GM19240 (cell line): ENCODE measurements around the gene EFL1.
"Not testable (repeated sequence)": the region's sequence is repeated elsewhere in the genome, so short reads cannot be mapped to it uniquely, and the experiment has no call there.

Experiments used
- DNase-seq: peaks from one replicate; pipeline ENCODE4 v3.0.0; 2011; ENCODE audit warnings: low spot score; ENCODE audit not compliant: insufficient read length

Gene EFL1

DNA sequence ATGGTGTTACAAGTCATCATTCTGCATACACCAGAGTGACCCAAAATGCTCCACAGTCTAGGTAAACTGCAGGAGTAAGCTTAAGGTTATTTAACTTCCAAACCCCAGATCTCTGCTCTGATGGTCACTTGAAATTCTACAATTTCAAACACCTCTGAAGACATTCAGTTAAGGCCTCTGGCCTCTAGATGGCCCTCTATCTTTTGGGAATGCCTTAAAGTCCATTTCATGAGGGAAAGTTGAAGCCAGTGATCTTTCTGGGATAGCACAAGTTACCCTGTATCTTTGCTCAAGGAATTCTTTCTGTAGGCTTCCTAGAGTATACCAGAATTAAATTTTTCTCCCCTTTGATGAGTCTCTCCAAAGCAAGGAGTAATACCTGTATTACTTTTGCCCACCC is 18.7 kb upstream of the EFL1 start:
- DNase-seq = not testable (repeated sequence)

DNA sequence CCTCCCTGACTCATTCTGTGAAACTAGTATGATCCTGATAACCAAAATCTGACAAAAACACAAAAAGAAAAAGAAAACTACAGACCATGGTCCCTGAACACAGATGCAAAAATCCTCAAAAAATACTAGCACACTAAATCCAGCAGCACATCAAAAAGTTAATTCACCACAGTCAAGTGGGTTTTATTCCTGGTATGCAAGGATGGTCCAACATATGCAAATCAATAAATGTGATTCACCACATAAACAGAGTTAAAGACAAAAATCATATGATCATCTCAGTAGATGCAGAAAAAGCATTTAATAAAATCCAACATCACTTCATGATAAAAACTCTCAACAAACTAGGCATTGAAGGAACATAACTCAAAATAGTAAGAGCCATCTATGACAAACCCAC is 12.9 kb upstream of the EFL1 start:
- DNase-seq = no peak

DNA sequence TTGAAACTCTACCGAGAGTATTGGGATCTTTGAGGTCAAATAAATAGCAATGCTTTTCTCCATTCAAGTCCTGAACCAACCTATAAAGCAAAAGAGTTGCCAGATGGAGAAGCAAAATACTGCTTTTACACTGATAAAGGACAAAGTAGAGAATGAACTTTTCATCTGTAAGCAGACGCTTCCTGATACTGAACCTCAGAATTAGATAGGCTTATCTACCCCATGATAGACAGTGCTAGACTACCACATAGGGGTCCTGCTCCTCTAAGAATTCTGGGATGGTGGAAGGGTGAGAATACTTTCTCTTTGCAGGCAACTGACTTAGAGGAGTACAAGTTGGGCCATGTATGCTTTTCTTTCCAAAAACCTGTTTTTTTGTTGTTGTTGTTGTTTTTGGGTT is 9.6 kb upstream of the EFL1 start:
- no peak for DNase-seq

DNA sequence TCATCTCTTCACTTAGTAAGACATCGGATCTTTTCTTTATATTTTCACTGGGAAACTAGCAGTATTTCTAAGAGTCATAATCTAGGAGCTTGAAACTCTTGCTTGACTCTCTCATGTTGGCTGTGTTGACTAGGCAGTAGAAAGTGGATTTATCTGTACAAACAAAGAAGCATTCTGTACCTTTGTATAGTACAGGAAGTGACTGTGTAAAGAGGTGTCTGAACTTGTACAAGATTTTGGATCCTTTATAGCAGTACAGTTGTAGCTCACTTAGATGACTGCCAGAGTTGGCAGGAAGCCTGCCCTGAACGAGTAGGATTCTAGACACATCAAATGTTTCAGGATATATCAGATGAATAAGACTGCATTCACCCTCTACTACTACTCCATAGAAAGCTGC is 5.9 kb upstream of the EFL1 start:
- DNase-seq = not testable (repeated sequence)

DNA sequence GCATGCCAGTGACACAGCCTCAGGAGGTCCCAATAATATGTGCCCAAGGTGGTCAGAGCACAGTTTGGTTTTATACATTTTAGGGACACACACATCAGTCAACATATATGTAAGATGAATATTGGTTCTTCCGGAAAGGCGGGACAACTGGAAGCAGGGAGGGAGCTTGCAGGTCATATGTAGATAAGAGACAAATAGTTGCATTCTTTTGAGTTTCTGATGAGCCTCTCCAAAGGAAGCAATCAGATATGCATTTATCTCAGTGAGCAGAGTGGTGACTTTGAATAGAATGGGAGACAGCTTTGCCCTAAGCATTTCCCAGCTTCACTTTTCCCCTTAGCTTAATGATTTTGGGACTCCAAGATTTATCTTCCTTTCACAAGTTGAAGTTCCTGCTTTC is 4.6 kb upstream of the EFL1 start:
- DNase-seq = not testable (repeated sequence)

DNA sequence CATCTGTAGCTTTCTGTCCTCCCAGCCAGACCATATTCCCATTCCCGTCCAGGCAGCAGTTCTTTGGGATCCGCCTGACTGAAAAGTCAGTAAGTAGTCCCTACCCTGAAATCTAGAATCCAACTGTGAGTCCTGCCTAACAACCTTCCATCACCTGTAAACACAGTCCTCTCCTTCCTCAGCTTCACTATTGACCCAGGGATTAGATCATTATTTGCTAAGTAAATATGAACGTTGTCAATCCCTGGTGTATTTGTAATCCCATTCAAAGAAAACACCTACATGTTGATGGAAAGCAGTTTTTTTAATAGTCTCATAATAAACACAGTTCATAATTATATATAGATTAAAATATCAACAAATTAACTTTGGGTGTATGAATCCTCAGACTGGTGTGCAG is 816 bp upstream of the EFL1 start:
- DNase-seq = no peak

DNA sequence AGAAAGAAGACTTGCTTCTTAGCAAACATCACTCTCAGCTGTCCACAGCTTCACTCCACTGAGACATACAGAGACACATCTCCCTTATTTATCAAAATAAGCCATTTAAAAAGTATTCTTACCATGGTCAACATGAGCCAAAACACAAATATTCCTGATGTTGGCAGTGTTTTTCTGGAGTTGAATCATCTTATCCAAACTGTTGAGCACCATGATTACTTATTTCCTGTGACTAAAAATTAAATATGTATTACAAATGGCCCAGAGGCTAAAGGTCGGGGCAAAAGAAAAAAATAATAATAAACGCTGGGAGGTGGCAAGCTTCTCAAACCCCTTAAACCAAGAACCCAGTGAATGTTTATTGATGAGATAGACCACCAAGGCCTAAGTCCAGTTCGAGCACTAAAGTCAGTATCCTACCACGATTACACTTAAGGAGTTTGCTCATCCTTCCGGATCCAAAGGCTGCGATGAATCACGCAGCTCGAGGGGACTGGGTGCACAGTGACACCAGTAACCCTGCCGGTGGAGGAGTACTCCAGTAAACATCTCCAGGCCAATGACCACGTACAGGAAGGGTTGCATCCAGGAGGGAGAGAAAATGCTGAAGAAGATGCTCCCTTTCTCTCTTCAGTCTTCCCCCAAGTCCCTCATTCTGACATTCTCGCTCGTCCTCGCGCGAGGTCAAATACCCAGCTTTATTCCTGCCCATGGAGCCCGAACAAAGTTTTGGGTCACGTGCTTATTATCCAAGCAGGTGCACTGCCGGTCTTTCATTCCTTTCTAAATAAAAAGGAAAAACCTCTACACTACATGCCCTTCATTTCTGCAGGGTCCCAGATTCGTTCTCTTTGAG is 740 bp downstream of the EFL1 start:
- DNase-seq = not testable (repeated sequence)

DNA sequence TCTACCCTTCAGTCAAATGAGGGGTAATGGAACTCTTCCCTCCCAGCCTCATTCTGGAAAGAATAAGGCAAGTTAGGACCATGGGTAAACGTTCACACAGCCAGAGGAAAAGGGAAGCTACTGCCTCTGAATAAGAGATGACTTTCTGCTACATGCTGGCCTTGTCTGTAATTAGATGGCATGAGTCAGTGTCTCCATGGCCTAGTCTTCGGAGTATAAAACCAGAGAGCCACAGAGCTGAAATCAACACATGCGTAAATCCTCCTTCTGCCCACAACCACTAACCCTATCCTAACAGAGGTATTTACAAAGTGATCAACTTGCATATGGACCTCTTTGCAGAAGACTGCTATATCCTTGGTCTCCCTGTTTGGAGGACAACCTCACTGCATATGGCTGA is 14.3 kb downstream of the EFL1 start:
- DNase-seq = not testable (repeated sequence)

DNA sequence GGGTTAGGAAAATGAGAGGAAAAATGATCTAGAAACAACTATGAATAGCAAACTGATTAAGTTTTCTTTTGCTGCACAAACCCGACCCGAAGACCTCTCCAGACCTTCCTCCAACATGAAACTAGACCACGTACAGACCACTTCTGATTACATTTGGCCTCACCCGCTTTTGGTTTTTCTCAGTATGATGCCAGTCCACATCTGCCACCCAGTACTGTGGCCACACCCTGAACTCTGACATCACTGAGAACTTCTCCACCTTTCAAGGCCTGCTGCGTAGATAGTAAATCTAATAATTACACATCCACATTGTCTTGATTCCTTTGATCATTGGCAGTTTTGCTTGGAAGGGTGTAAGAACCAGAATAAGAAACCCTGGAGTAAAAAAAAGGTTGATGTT is 16.6 kb downstream of the EFL1 start:
- DNase-seq = not testable (repeated sequence)

DNA sequence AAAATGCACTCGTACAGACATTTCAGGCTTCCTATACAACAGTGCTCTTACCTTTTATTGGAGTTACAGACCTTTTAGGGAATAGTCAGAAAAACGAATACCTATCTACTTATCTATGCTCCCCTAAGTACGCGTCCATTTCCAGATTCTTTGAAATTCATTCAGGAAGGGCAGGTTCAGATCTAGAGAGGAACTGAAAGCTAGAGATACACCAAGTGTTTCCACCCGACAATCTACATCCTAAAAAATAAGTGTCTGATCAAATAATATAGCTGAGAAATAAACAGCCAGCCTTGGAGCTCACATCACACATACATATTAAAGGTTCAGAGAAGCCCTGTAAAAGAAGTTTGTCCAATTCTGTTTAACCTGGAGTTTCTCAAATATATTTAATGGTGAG is 18.9 kb downstream of the EFL1 start:
- DNase-seq = not testable (repeated sequence)

DNA sequence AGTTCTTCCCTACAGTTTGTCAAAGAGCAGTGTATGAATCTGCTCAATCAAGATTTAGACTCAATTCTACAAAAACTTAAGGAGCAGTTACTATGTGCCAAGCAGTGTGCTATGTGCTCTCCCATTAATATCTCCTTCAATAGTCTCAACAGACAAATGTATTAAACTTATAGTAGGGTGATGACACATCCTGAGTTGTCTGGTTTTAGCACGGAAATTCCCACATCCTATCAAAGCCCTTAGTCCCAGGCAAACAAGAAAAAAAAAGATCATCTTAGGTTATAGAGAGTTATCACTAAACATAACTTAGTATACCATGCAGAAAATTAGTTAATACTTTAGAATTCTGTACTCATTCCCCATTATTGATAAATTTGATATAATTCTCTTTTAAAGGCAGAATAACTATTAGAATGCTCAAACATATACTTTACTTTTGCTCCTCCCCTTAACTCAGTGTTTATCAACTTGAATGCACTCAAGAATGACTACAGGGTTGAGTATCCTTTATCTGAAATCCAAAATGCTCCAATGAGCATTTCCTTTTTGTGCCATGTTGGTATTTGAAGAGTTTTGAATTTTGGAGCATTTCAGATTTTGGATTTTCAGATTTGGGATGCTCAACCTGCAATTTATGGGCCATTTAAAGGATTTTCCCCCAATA is 20.6 kb downstream of the EFL1 start:
- DNase-seq = not testable (repeated sequence)

DNA sequence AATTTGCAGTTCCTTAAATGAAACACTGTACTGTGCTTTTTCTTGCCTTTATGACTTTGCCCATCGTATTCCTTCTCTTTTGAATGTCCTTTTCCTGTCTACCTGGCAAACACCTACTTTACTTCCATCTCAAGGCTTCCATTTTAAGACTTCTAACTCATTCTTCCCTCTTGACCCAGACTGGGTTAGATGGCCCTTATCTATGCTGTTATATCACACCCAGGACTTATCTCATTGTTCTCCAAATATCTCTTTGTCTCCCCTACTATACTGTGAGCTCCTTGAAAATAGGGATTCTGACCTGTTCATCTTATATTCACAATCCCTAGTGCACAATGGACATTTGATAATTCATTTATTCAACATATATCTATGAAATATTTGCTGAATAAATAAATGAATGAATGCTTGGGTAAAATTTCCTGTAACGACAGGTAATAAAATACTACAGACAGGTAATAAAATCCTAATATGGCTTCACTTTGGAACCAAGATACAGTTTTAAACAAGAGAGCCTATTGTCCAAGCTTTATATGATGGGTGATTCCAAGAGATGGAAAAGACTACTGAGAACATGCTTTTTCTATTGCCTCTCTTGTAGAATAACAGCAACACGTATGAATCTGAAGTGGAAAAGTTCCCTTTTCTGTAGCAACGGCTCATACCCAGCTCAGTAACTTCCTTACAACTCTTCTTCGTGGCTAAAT is 22.7 kb downstream of the EFL1 start:
- no peak for DNase-seq

DNA sequence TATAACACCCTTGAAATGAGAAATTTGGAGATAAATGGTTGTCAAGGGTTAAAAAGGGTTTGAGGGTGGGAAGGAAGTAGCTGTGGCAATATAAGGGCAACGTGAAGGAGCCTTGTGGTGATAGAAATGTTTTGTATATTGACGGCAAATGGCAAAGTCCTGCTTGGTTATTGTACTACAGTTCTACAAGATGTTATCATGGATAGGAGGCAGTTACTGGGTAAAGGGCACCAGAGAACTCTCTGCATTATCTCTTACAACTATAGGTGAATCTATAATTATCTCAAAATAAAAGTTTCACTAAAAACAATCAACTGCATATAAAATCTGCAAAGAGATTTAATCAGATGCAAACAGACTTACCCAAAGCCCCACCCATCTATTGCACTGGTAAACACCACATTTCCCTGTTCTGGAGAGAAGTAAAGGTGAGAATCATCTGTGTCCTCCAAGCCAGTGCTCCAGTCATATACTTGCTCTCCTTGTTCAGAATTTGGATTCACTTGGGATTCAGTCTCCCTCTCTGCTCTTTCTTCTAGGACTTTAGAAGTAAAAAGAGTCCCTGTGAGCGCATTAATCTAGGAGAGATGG is 24.5 kb downstream of the EFL1 start:
- not testable (repeated sequence) for DNase-seq

DNA sequence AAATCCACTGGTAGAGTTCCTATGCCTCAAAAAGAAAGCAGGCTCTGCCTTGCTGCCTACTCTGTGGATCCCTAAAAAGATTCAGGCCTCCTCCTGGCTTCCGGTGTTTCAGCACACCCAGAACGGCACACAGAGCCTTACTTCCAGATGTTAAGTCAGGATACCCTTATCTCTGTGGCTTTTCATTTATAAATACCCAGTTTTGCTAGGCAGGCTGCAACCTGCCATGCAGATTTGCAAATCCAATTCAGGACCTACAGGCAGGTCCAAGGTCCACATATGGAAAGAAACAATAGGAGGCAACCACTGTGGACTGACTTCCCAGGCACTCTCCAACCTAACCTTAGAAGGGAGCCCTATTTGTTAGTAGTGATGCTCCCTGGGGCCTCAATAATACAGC is 30.7 kb downstream of the EFL1 start:
- no peak for DNase-seq

DNA sequence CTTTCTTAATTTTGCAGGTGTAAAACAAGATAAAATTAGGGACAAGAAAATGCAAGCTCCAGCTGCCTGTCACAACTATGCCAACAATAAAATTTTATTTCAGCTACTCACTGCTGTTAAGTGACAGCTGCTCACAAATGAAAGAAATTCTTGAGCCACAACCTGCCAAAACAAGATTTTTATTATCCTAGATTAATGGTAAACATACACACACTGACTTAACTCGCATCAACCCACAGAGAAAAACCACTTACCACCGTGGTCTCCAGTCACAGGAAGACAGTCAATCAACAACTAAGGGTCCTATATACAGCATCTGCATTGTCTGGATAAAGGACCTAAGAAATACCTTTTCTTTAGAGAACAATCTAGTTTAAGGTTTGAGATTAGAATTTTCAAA is 31.3 kb downstream of the EFL1 start:
- DNase-seq = no peak

DNA sequence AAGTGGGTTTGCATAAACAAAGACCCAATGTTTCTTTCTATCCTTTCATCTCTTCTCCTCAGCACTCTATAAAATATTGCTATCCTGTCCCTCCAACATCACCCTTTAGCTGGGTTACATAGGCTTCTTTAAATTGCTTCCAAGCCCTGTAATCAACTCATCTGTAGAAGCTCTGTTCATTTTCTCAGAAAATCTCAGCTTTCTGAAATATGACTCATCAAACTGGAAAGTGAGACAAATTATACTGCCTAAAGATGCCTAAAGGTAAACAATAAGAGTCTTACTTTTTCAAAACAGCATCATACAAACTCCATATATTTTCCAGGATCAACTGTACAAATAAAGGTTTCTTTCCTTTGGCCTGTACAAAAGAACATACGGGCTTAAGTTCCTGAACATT is 33.8 kb downstream of the EFL1 start:
- no peak for DNase-seq

DNA sequence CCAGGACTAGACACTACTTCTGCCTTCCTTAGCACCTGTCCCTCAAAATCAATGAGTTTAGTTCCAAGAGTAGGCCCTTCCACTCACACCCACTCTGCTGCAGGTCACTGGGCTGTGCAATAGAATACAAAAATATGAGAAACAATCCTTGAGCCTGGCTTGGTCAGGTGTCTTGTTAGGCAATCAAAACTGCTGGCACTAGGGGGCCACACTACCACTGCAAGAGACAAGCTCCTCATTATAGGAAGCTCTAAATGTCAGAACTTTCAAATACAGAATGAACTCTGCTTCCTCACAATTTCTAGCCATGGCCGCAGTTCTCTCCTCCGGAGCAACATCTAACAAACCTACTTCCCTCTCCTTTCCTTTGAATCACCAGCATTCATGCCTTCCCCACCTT is 41.0 kb downstream of the EFL1 start:
- not testable (repeated sequence) for DNase-seq

DNA sequence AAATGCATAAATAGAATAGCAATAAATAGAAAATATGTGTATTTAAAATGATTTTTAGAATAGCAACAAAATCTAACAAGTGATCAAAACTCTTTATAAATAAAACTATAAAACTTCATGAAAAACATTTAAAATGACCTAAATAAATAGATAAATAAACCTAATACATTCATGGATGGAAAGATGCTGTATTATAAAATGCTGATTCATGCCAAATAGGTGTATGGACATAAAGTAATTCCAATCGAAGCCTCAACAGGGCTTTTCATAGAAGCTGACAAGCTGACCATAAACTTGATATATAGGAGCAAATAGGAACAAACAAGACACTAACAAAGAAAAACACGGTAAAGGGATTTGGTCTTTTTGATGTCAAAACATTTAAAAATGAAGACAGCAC is 46.4 kb downstream of the EFL1 start:
- not testable (repeated sequence) for DNase-seq

DNA sequence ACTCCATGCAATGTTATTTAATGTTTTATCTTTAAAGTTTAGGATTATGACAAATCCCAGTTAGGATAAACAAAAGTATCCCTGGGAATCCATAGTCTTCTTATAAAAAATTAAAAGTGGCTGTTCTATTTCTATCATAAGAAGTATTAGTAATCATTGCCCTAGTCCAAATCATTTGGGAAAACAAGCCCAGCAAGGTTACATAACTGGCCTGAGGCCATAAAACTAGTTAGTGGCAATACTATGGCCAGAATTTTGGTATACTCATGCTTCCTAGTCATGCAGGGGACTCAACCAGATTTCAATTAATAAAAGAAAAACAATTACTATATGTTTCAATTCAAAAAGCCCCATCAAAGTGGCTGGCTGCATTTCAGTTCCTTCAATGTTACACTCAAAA is 50.3 kb downstream of the EFL1 start:
- DNase-seq = not testable (repeated sequence)

DNA sequence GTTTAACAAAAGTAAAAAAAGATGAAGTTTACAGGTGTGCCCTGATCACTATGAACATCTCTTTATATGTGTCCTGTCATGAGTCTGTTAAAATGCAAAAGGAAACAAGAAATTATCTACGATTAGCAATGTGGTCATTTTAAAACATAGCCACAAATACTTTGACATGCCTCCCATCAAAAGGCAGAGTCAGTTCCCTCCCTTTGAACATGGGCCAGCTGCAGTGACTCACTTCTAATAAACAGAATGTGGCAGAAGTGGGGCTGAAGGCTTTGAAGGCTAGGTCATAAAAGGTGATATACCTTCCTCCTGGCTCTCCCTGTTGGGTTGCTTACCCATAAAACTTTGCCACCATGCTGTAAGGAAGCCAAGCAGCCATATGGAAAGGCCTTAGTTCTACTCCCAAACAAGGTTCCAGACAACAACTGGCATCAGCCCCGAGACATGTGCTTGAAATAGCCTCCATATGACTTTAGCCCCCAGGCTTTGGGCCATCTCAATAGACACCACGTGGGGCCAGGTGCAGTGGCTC is 52.4 kb downstream of the EFL1 start:
- not testable (repeated sequence) for DNase-seq

DNA sequence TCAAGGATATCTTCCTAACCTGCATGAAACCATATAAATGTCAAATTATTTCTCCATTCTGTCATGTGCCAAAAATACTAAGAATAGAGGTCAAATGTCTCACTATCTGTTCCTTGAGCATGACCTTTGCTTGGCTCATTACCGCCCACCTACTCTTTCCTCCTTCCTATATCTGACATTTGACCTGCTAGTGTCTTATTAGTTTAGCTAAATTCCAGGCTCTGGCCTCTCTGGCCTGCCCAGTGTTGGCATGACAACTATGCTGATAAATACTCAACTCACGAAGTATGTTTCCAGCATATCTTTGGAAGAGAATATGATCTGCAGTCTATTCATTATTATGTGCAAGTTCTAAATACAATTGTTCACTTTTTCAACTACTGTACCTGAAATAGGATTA is 58.0 kb downstream of the EFL1 start:
- DNase-seq = not testable (repeated sequence)
